HEK293T (cell line): ENCODE measurements around the gene AKAP9.
"Not testable (repeated sequence)": the region's sequence is repeated elsewhere in the genome, so short reads cannot be mapped to it uniquely, and the experiment has no call there.

ENCODE experiments used
- CTCF ChIA-PET: fragments of 350-600 bp; formaldehyde crosslinking; extraction: SDS; loops from one replicate; lab custom pipeline; 2021; ENCODE audit warnings: antibody characterized with exemption, inconsistent platforms; lab: Yijun Ruan, JAX
- POLR2A ChIA-PET: fragments of 350-600 bp; formaldehyde crosslinking; extraction: SDS; loops from one replicate; lab custom pipeline; 2020; ENCODE audit warnings: antibody characterized with exemption, inconsistent platforms; lab: Yijun Ruan, JAX
- DNase-seq: peaks from one replicate; pipeline ENCODE4 v3.0.0; 2012; ENCODE audit warnings: mixed read lengths; ENCODE audit errors: extremely low spot score
- ARNT ChIP-seq: fragments of 450-650 bp; IDR thresholded peaks from 2 replicates; pipeline ENCODE4 v1.6.1; 2017; ENCODE audit warnings: mild to moderate bottlenecking
- BHLHE40 ChIP-seq: fragments of 450-650 bp; IDR thresholded peaks from 2 replicates; pipeline ENCODE4 v1.6.1; 2016; ENCODE audit warnings: mild to moderate bottlenecking, moderate library complexity, borderline replicate concordance
- CTBP1 ChIP-seq: fragments of 450-650 bp; IDR thresholded peaks from 2 replicates; pipeline ENCODE4 v1.6.1; 2016; ENCODE audit warnings: borderline replicate concordance
- ELF4 ChIP-seq: fragments of 450-650 bp; IDR thresholded peaks from 2 replicates; pipeline ENCODE4 v1.6.1; 2017; ENCODE audit warnings: antibody characterized with exemption
- FOXA1 ChIP-seq: fragments of 450-650 bp; IDR thresholded peaks from 2 replicates; pipeline ENCODE4 v1.6.1; 2016; ENCODE audit warnings: mild to moderate bottlenecking
- FOXK2 ChIP-seq: fragments of 450-650 bp; IDR thresholded peaks from 2 replicates; pipeline ENCODE4 v1.6.1; 2016; ENCODE audit warnings: mild to moderate bottlenecking
- FOXM1 ChIP-seq: fragments of 450-650 bp; IDR thresholded peaks from 2 replicates; pipeline ENCODE4 v1.6.1; 2017; ENCODE audit warnings: mild to moderate bottlenecking, borderline replicate concordance
- HDGF ChIP-seq: fragments of 450-650 bp; IDR thresholded peaks from 2 replicates; pipeline ENCODE4 v1.6.1; 2017; ENCODE audit warnings: antibody characterized with exemption, borderline replicate concordance
- L3MBTL2 ChIP-seq: fragments of 450-650 bp; conservative IDR thresholded peaks from 2 replicates; pipeline ENCODE4 v1.6.1; 2016; ENCODE audit warnings: mild to moderate bottlenecking
- LEF1 ChIP-seq: fragments of 450-650 bp; IDR thresholded peaks from 2 replicates; pipeline ENCODE4 v1.6.1; 2017; ENCODE audit warnings: mild to moderate bottlenecking, borderline replicate concordance
- NFRKB ChIP-seq: fragments of 450-650 bp; IDR thresholded peaks from 2 replicates; pipeline ENCODE4 v1.6.1; 2016; ENCODE audit warnings: mild to moderate bottlenecking, moderate library complexity
- PKNOX1 ChIP-seq: fragments of 450-650 bp; IDR thresholded peaks from 2 replicates; pipeline ENCODE4 v1.6.1; 2016
- SP1 ChIP-seq: fragments of 450-650 bp; IDR thresholded peaks from 2 replicates; pipeline ENCODE4 v1.6.1; 2017
- SUZ12 ChIP-seq: fragments of 450-650 bp; IDR thresholded peaks from 2 replicates; pipeline ENCODE4 v1.6.1; 2016; ENCODE audit warnings: mild to moderate bottlenecking
- TARDBP ChIP-seq: fragments of 450-650 bp; IDR thresholded peaks from 2 replicates; pipeline ENCODE4 v1.6.1; 2016
- ZNF384 ChIP-seq: fragments of 450-650 bp; IDR thresholded peaks from 2 replicates; pipeline ENCODE4 v1.6.1; 2016

The AKAP9 gene

GRCh38 chr7:92088266-92088665 is 147.6 kb downstream of the AKAP9 start:
- CTCF ChIA-PET: no interaction called here

GRCh38 chr7:92092210-92092609 is 151.5 kb downstream of the AKAP9 start:
- DNase-seq: no peak
- no peak for TF ChIP-seq FOXM1
- TF ChIP-seq FOXA1: no peak
- TF ChIP-seq SP1: no peak
- TF ChIP-seq ELF4: no peak
- no peak for TF ChIP-seq BHLHE40
- no peak for TF ChIP-seq SUZ12
- TF ChIP-seq HDGF: no peak
- POLR2A ChIA-PET: no interaction called here
- CTCF ChIA-PET: no interaction called here

More at GRCh38 chr7:92088266-92088665, 147.6 kb downstream of the AKAP9 start:
- TF ChIP-seq L3MBTL2 (no peak), ELF4 (no peak), HDGF (no peak), ZNF384 (no peak), FOXA1 (no peak), NFRKB (no peak), LEF1 (no peak), SUZ12 (no peak), FOXK2 (no peak), CTBP1 (no peak)
- no peak for DNase-seq
- POLR2A ChIA-PET: no interaction called here

GRCh38 chr7:92095380-92095779 is 154.7 kb downstream of the AKAP9 start:
- ChIA-PET POLR2A (no interaction called here), CTCF (no interaction called here)
- TF ChIP-seq NFRKB (no peak), ARNT (no peak), ELF4 (no peak), FOXM1 (no peak)
- no peak for DNase-seq

- ChIA-PET POLR2A (no interaction called here), CTCF (no interaction called here)
- TF ChIP-seq FOXM1 (no peak), ARNT (no peak), SUZ12 (no peak), ELF4 (no peak), LEF1 (no peak), SP1 (no peak), FOXA1 (no peak)
These were observed 159.9 kb downstream of the AKAP9 start for GRCh38 chr7:92100534-92100933.

GRCh38 chr7:92102862-92103261 is 162.2 kb downstream of the AKAP9 start:
- POLR2A ChIA-PET, DNase-seq, CTCF ChIA-PET: not testable (repeated sequence)

More at GRCh38 chr7:92100534-92100933, 159.9 kb downstream of the AKAP9 start:
- DNase-seq: no peak

GRCh38 chr7:92108821-92109220 is 168.2 kb downstream of the AKAP9 start:
- no peak for TF ChIP-seq PKNOX1
- no peak for TF ChIP-seq L3MBTL2
- TF ChIP-seq ZNF384: no peak
- DNase-seq: no peak
- ChIA-PET CTCF (no interaction called here), POLR2A (interaction anchor here (0.6 kb wide), 1 partner anchor 33 kb away, joined by 3 read pairs; no protein-coding TSS in a partner anchor)

GRCh38 chr7:92110857-92111256 is 170.2 kb downstream of the AKAP9 start:
- ChIA-PET POLR2A (no interaction called here), CTCF (no interaction called here)
- TF ChIP-seq L3MBTL2 (no peak), CTBP1 (no peak), PKNOX1 (no peak), SP1 (no peak), ZNF384 (no peak), TARDBP (no peak), NFRKB (no peak), BHLHE40 (no peak), HDGF (no peak), SUZ12 (no peak), ELF4 (no peak), FOXA1 (no peak), FOXK2 (no peak), ARNT (no peak), FOXM1 (no peak), LEF1 (no peak)
- DNase-seq: no peak

GRCh38 chr7:92115821-92116220 is 175.2 kb downstream of the AKAP9 start:
- CTCF ChIA-PET: interaction anchor here (0.6 to 1.0 kb wide), 2 partner anchors 180 to 235 kb away, joined by 3 read pairs; no protein-coding TSS in a partner anchor
- TF ChIP-seq ZNF384: no peak
- TF ChIP-seq FOXA1: no peak
- TF ChIP-seq LEF1: no peak
- TF ChIP-seq L3MBTL2: no peak
- TF ChIP-seq FOXM1: no peak
- no peak for TF ChIP-seq FOXK2
- DNase-seq: no peak
- POLR2A ChIA-PET: no interaction called here
